Small intestine (tissue), 16 donors: ENCODE measurements around the gene ARPC1A. TPM values are rescaled to one million over a fixed set of nuclear protein-coding genes. Genes with fewer than 3 reads are reported as not detected.
A peak's percentile ranks its signal among the peaks of the same experiment; 100 is the strongest.
"Not testable (repeated sequence)": the region's sequence is repeated elsewhere in the genome, so short reads cannot be mapped to it uniquely, and the experiment has no call there.

Experiments
- DNase-seq, 2 donors: peaks; one replicate each; pipeline versions ENCODE4 v3.0.0 to v3.0.0-alpha.2; 2013
- FAIRE-seq: peaks from 2 replicates; lab custom pipeline; 2012; peaks lifted over from hg19 to GRCh38; lab: Jason Lieb, UNC
- H3K27ac ChIP-seq, 3 donors: one replicate each; pipeline ENCODE4 v1.5.1; 2013; ENCODE audit warnings: low read length in 2 of 3, mild to moderate bottlenecking in 2 of 3, control low read depth in 1 of 3, inconsistent platforms in 1 of 3, low read depth in 1 of 3, moderate library complexity in 1 of 3
- H3K27me3 ChIP-seq, 3 donors: one replicate each; pipeline ENCODE4 v1.6.1; 2013; ENCODE audit warnings: low read length in 3 of 3, inconsistent platforms in 1 of 3; ENCODE audit not compliant: control insufficient read depth in 3 of 3, insufficient read depth in 3 of 3
- H3K36me3 ChIP-seq, 3 donors: one replicate each; pipeline ENCODE4 v1.6.1; 2013; ENCODE audit warnings: low read length in 3 of 3, inconsistent platforms in 1 of 3, low read depth in 1 of 3, mild to moderate bottlenecking in 1 of 3, moderate library complexity in 1 of 3; ENCODE audit not compliant: control insufficient read depth in 3 of 3, insufficient read depth in 2 of 3
- H3K4me1 ChIP-seq, 3 donors: one replicate each; pipeline ENCODE4 v1.6.1; 2013; ENCODE audit warnings: low read length in 2 of 3, inconsistent platforms in 1 of 3, low read depth in 1 of 3, mild to moderate bottlenecking in 1 of 3, moderate library complexity in 1 of 3; ENCODE audit not compliant: control insufficient read depth in 3 of 3, insufficient read depth in 2 of 3
- H3K4me3 ChIP-seq, 3 donors: one replicate each; pipeline ENCODE4 v1.5.1; 2013; ENCODE audit warnings: low read length in 3 of 3, control low read depth in 1 of 3, inconsistent platforms in 1 of 3, low read depth in 1 of 3, mild to moderate bottlenecking in 1 of 3, moderate library complexity in 1 of 3
- H3K9me3 ChIP-seq, 2 donors: one replicate each; pipeline ENCODE4 v1.6.1; 2013; ENCODE audit warnings: low read depth in 1 of 2, low read length in 1 of 2; ENCODE audit not compliant: control insufficient read depth in 2 of 2, insufficient read depth in 1 of 2
- WGBS, 3 donors: extraction: QIAGEN DNeasy Blood & Tissue Kit; methylation state at CpG; one replicate each; pipeline ENCODE4 v1.1.7; 2013; 5-methylcytosine and 5-hydroxymethylcytosine counted together
- long read RNA-seq, 10 donors: transcript quantifications; one replicate each; lab custom pipeline, GENCODE V29; 2026
- polyA plus RNA-seq, 4 donors: library from polyadenylated mRNA; stranded (reverse) in 3 of 4; unstranded in 1 of 4; fragments of 200-250 nt in 3 of 4; fragments of 120-200 nt in 1 of 4; gene quantifications; one replicate each; pipeline versions ENCODE4 v1.2.1 to v1.2.3, GENCODE V29; 2013
- donor health status: healthy with polysubstance abuse.
- donor health status: control.
- donor health status: control.
- donor health status: Bipolar disorder and iron deficiency.
- donor health status: healthy.

ARPC1A gene
- 100 to 1,000 TPM; 194 to 407 (median 263) TPM for polyA plus RNA-seq
- long read RNA-seq, donor 1, transcript ARPC1A-205 (2 exons, 541 nt): minor isoform, 5 of 181 reads
- long read RNA-seq, donor 1, transcript ARPC1A-201 (10 exons, 1,565 nt): major isoform, 106 of 181 reads
- long read RNA-seq, donor 1, partial matches to known transcripts: 65 of 181 reads
- long read RNA-seq, donor 1, other reads (novel, unspliced or antisense): 5 of 181 reads
- long read RNA-seq, donor 2, transcript ARPC1A-201 (10 exons, 1,565 nt): major isoform, 46 of 57 reads
- long read RNA-seq, donor 2, partial matches to known transcripts: 10 of 57 reads
- long read RNA-seq, donor 2, other reads (novel, unspliced or antisense): 0 of 57 reads
- long read RNA-seq, donor 3, transcript ARPC1A-201 (10 exons, 1,565 nt): major isoform, 37 of 60 reads
- long read RNA-seq, donor 3, partial matches to known transcripts: 22 of 60 reads
- long read RNA-seq, donor 3, other reads (novel, unspliced or antisense): 0 of 60 reads
- long read RNA-seq, donor 4, partial matches to known transcripts: 0 of 4 reads
- long read RNA-seq, donor 4, other reads (novel, unspliced or antisense): 0 of 4 reads
- long read RNA-seq, donor 5, transcript ARPC1A-201 (10 exons, 1,565 nt): major isoform, 6 of 19 reads
- long read RNA-seq, donor 5, partial matches to known transcripts: 12 of 19 reads
- long read RNA-seq, donor 5, other reads (novel, unspliced or antisense): 0 of 19 reads
- long read RNA-seq, donor 6, transcript ARPC1A-201 (10 exons, 1,565 nt): major isoform, 80 of 121 reads
- long read RNA-seq, donor 6, partial matches to known transcripts: 40 of 121 reads
- long read RNA-seq, donor 6, other reads (novel, unspliced or antisense): 0 of 121 reads
- long read RNA-seq, donor 7, transcript ARPC1A-201 (10 exons, 1,565 nt): major isoform, 65 of 107 reads
- long read RNA-seq, donor 7, partial matches to known transcripts: 38 of 107 reads
- long read RNA-seq, donor 7, other reads (novel, unspliced or antisense): 0 of 107 reads
- long read RNA-seq, donor 8, partial matches to known transcripts: 0 of 4 reads
- long read RNA-seq, donor 8, other reads (novel, unspliced or antisense): 0 of 4 reads
- long read RNA-seq, donor 9, transcript ARPC1A-201 (10 exons, 1,565 nt): major isoform, 15 of 16 reads
- long read RNA-seq, donor 9, partial matches to known transcripts: 0 of 16 reads
- long read RNA-seq, donor 9, other reads (novel, unspliced or antisense): 0 of 16 reads
- long read RNA-seq, donor 10, transcript ARPC1A-201 (10 exons, 1,565 nt): major isoform, 47 of 78 reads
- long read RNA-seq, donor 10, transcript ARPC1A-205 (2 exons, 541 nt): minor isoform, 5 of 78 reads
- long read RNA-seq, donor 10, partial matches to known transcripts: 26 of 78 reads
- long read RNA-seq, donor 10, other reads (novel, unspliced or antisense): 0 of 78 reads

DNA sequence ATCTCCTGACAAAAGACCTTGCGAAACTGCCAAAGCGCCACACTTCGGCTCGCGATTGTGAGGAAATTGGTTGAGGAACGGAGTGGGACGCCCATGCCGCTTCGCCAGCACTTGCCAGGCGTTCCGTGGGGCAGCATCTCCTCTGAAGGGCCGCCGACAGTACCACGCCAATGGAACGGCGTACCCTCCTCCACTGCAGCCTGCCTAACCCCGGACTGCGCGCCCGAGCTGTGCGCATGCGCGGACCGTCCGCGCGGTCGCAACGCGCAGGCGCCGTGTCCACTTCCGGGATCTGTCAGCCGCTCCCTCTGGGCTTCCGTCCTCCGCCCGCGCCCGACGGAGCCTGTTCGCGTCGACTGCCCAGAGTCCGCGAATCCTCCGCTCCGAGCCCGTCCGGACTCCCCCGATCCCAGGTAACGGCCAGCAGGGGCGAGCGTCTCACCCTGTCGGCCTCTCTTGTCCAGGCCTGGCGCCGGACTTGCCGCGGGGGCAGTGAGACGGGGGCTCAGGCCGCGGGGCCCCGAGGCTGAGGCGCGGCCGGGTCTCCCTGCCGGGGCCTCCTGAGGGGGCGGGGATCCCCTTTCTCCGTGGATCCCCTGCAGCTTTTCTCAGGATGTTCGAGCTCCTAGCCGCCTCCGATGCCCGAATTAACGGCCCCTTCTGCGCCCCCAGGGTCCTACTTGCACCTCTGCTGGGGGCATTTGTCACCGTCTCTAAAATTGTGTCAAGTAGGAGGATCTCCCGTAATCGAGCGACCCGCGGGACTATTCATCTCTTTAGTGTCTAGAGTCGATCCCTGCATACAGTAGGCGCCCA, at the start of gene ARPC1A:
Gene ARPC1A (plus strand): TSS at position 307 of the 816 bp plus-strand sequence. CDS start 7,456 bp downstream, outside the sequence.
- FAIRE-seq: no peak
- Histone ChIP-seq H3K36me3 (peaks cover 0 to 15% (median 0%) of the 10 kb centered on the region in 3 donors), H3K4me3 (peak within 1 kb of the TSS; percentile 90 to 97 (median 94)), H3K4me1 (peaks cover 4 to 31% (median 8%) of the 10 kb centered on the region in 3 donors), H3K27me3 (no peaks in the 10 kb centered on the region), H3K27ac (peak within 1 kb of the TSS; percentile 87 to 88 (median 88)), H3K9me3 (no peaks in the 10 kb centered on the region)
- peak; percentile 94 to 97 for DNase-seq
- WGBS, 3 donors: 0% methylated on average over 51 to 82 of the region's 82 CpGs

DNA sequence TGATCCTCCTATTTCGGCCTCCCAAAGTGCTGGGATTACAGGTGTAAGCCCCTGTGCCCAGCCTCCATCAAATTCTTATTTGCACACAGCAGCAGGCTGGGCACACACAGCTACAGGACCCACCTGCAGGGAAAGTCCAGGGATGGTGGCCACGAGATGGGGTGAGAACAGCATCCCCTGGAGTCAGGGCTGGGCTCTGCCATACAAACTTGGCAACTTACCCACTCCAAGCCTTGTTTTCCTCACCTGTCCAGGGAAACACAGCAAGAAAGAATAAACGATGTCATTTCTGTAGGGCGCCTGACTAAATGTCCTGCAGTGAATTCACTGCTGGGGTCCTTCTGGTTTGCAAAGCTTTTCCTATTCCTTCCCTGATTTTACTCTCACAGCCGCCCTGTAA, 47.5 kb upstream of the ARPC1A start:
- Histone ChIP-seq H3K4me3 (no peak overlapping the region), H3K27me3 (peaks cover 0 to 2% (median 0%) of the 10 kb centered on the region in 3 donors), H3K4me1 (no peaks in the 10 kb centered on the region), H3K36me3 (no peaks in the 10 kb centered on the region), H3K27ac (no peak overlapping the region), H3K9me3 (no peaks in the 10 kb centered on the region)
- FAIRE-seq: no peak
- 68 to 82% (median 70%) methylated on average over 5 of the region's 5 CpGs for whole genome bisulfite sequencing, 3 donors
- no peak for DNase-seq

DNA sequence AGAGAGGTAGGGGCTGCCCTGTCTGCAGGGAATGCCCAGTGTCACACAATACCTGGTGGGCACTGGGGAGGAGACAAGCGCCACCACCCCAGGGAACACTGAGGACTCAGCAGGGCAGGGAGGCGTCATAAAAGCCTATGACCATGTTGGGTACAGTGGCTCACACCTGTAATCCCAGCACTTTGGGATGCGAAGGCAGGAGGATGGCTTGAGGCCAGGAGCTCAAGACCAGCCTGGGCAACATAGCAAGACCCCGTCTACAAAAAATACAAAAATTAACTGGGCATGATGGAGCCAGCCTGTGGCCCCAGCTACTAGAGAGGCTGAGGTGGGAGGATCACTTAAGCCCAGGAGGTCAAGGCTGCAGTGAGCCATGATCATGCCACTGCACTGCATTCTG, 41.5 kb upstream of the ARPC1A start:
- DNase-seq, FAIRE-seq, H3K9me3 ChIP-seq, H3K36me3 ChIP-seq, H3K27me3 ChIP-seq, H3K4me3 ChIP-seq, H3K4me1 ChIP-seq, H3K27ac ChIP-seq: not testable (repeated sequence)
- 93 to 100% (median 95%) methylated on average over 4 of the region's 4 CpGs for WGBS, 3 donors

- 92 to 95% (median 93%) methylated on average over 23 of the region's 23 CpGs for WGBS, 3 donors
- no peak overlapping the region for H3K27ac ChIP-seq
- no peaks in the 10 kb centered on the region for H3K27me3 ChIP-seq
- H3K4me3 ChIP-seq: no peak overlapping the region
- DNase-seq (no peak), FAIRE-seq (no peak)
- H3K36me3 ChIP-seq: no peaks in the 10 kb centered on the region
- H3K9me3 ChIP-seq: no peaks in the 10 kb centered on the region
- no peaks in the 10 kb centered on the region for H3K4me1 ChIP-seq
Measured at GRCh38 chr7:99287779-99288534, 37.7 kb upstream of the ARPC1A start.

GRCh38 chr7:99289185-99289584, 36.5 kb upstream of the ARPC1A start:
- H3K9me3 ChIP-seq: no peaks in the 10 kb centered on the region
- 17 to 56% (median 39%) methylated on average over 9 of the region's 9 CpGs for WGBS, 3 donors
- DNase-seq (peak in 1 of 2 donors; percentile 49), FAIRE-seq (no peak)
- H3K27ac ChIP-seq: no peak overlapping the region
- no peaks in the 10 kb centered on the region for H3K4me1 ChIP-seq
- no peaks in the 10 kb centered on the region for H3K36me3 ChIP-seq
- H3K4me3 ChIP-seq: no peak overlapping the region
- H3K27me3 ChIP-seq: no peaks in the 10 kb centered on the region

DNA sequence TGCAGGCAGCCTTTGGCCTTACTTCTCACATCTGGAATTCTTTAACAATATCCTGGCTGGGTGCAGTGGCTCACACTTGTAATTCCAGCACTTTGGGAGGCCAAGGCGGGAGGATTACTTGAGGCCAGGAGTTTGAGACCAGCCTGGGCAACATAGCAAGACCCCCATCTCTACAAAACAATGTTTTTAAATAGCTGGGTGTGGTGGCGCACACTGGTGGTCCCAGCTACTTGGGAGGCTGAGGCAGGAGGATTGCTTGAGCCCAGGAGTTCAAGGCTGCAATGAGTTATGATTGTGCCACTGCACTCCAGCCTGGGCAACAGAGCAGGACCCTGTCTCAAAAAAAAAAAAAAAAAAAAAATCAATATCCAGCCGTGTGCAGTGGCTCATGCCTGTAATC, 35.5 kb upstream of the ARPC1A start:
- not testable (repeated sequence) for H3K27me3 ChIP-seq, DNase-seq, H3K36me3 ChIP-seq, H3K9me3 ChIP-seq, H3K27ac ChIP-seq, H3K4me3 ChIP-seq, FAIRE-seq, H3K4me1 ChIP-seq
- 91 to 94% (median 91%) methylated on average over 3 of the region's 3 CpGs for WGBS, 3 donors
